Activated T-helper 2 cell treated with anti-CD3 and anti-CD28 coated beads, Interferon-gamma antibody, Interleukin-2, Interleukin-4, amounts not matched to agents 10 μg/mL and 5 μg/mL and 100 μg/mL, durations not matched to agents 14 hours and 24 hours and 36 hours (primary cell): ENCODE data around the gene BLOC1S3. TPM values are rescaled to one million over a fixed set of nuclear protein-coding genes. Genes with fewer than 3 reads are reported as not detected.

ENCODE experiments used
- DNase-seq: peaks from one replicate; pipeline ENCODE4 v3.0.0; 2021; ENCODE audit warnings: low spot score
- H3K27ac Mint-ChIP-seq: one replicate; pipeline ENCODE4 v1.8.0; 2021; ENCODE audit warnings: mixed read lengths
- H3K27me3 Mint-ChIP-seq: one replicate; pipeline ENCODE4 v1.8.0; 2021; ENCODE audit warnings: low read depth, mixed read lengths
- H3K36me3 Mint-ChIP-seq: one replicate; pipeline ENCODE4 v1.8.0; 2021; ENCODE audit warnings: low read depth, mixed read lengths
- H3K4me1 Mint-ChIP-seq: one replicate; pipeline ENCODE4 v1.8.0; 2021; ENCODE audit warnings: low read depth, mixed read lengths
- H3K4me3 Mint-ChIP-seq: one replicate; pipeline ENCODE4 v1.8.0; 2021; ENCODE audit warnings: low read depth, mild to moderate bottlenecking, moderate library complexity, mixed read lengths
- H3K9me3 Mint-ChIP-seq: one replicate; pipeline ENCODE4 v1.8.0; 2021; ENCODE audit warnings: mixed read lengths
- intact Hi-C: fragments of 100-400 bp; cut with micrococcal nuclease; formaldehyde crosslinking; loops from one replicate; pipeline ENCODE4 v1.15.1; 2023
- total RNA-seq: library from RNA; stranded (reverse); gene quantifications from 2 replicates; pipeline ENCODE4 v1.2.3, GENCODE V29; 2022

BLOC1S3 gene
- total RNA-seq, 1 donor from 2014 or later: 10.8 TPM

GRCh38 chr19:45160870-45161737 is 17.5 kb upstream of the BLOC1S3 start, which contains the start of gene NKPD1:
TSS of gene NKPD1 (minus strand) at chr19:45160982. CDS start at chr19:45160150, 832 bp downstream.
- Mint-ChIP-seq H3K36me3 (no peaks in the 10 kb centered on the region), H3K4me3 (no peak within 1 kb of the TSS), H3K9me3 (no peaks in the 10 kb centered on the region), H3K27me3 (no peaks in the 10 kb centered on the region), H3K4me1 (peaks cover 8% of the 10 kb centered on the region), H3K27ac (no peak within 1 kb of the TSS)
- DNase-seq: no peak
- intact Hi-C loops: no loop called here

GRCh38 chr19:45161738-45162607 is 16.6 kb upstream of the BLOC1S3 start:
- Mint-ChIP-seq H3K36me3 (no peaks in the 10 kb centered on the region), H3K27ac (no peak overlapping the region)

GRCh38 chr19:45162608-45163143 is 15.9 kb upstream of the BLOC1S3 start:
- H3K27me3 Mint-ChIP-seq: no peaks in the 10 kb centered on the region
- no peaks in the 10 kb centered on the region for H3K36me3 Mint-ChIP-seq
- no peak overlapping the region for H3K27ac Mint-ChIP-seq
- no peak for DNase-seq
- peaks cover 12% of the 10 kb centered on the region for H3K4me1 Mint-ChIP-seq
- intact Hi-C loops: no loop called here
- H3K4me3 Mint-ChIP-seq: no peak overlapping the region
- no peaks in the 10 kb centered on the region for H3K9me3 Mint-ChIP-seq

More at GRCh38 chr19:45161738-45162607, 16.6 kb upstream of the BLOC1S3 start:
- Mint-ChIP-seq H3K9me3 (no peaks in the 10 kb centered on the region), H3K4me1 (peaks cover 9% of the 10 kb centered on the region), H3K27me3 (no peaks in the 10 kb centered on the region), H3K4me3 (no peak overlapping the region)
- intact Hi-C loops: no loop called here
- no peak for DNase-seq

GRCh38 chr19:45163156-45163555 is 15.4 kb upstream of the BLOC1S3 start:
- intact Hi-C loops: no loop called here

GRCh38 chr19:45163751-45164460 is 14.7 kb upstream of the BLOC1S3 start:
- Mint-ChIP-seq H3K27ac (peak overlapping the region; percentile 60), H3K36me3 (no peaks in the 10 kb centered on the region), H3K4me1 (peaks cover 12% of the 10 kb centered on the region), H3K9me3 (no peaks in the 10 kb centered on the region), H3K4me3 (peak overlapping the region; percentile 30), H3K27me3 (no peaks in the 10 kb centered on the region)
- DNase-seq: no peak
- intact Hi-C loops: loop anchor here (1.0 kb wide), 1 partner anchor 14 kb away; the partner anchor contains the start of genes BLOC1S3 and TRAPPC6A

More at GRCh38 chr19:45163156-45163555, 15.4 kb upstream of the BLOC1S3 start:
- Mint-ChIP-seq H3K4me1 (peaks cover 12% of the 10 kb centered on the region), H3K9me3 (no peaks in the 10 kb centered on the region), H3K27me3 (no peaks in the 10 kb centered on the region), H3K27ac (no peak overlapping the region), H3K36me3 (no peaks in the 10 kb centered on the region), H3K4me3 (no peak overlapping the region)
- DNase-seq: no peak

- intact Hi-C loops: loop anchor here (1.0 kb wide), 1 partner anchor 14 kb away; the partner anchor contains the start of genes BLOC1S3 and TRAPPC6A
- Mint-ChIP-seq H3K27ac (no peak overlapping the region), H3K36me3 (no peaks in the 10 kb centered on the region), H3K4me3 (peak overlapping the region; percentile 2), H3K4me1 (peaks cover 12% of the 10 kb centered on the region), H3K9me3 (no peaks in the 10 kb centered on the region), H3K27me3 (no peaks in the 10 kb centered on the region)
- peak; percentile 47 for DNase-seq
Measured at GRCh38 chr19:45164577-45165335, 13.8 kb upstream of the BLOC1S3 start.

- peaks cover 25% of the 10 kb centered on the region for H3K4me1 Mint-ChIP-seq
- H3K9me3 Mint-ChIP-seq: no peaks in the 10 kb centered on the region
- intact Hi-C loops: no loop called here
- H3K27ac Mint-ChIP-seq: no peak overlapping the region
- no peak overlapping the region for H3K4me3 Mint-ChIP-seq
- no peaks in the 10 kb centered on the region for H3K36me3 Mint-ChIP-seq
- DNase-seq: no peak
- H3K27me3 Mint-ChIP-seq: no peaks in the 10 kb centered on the region
Measured at GRCh38 chr19:45166723-45167252, 11.8 kb upstream of the BLOC1S3 start.

- Mint-ChIP-seq H3K9me3 (no peaks in the 10 kb centered on the region), H3K4me1 (peaks cover 32% of the 10 kb centered on the region), H3K4me3 (no peak overlapping the region), H3K27me3 (no peaks in the 10 kb centered on the region), H3K36me3 (no peaks in the 10 kb centered on the region), H3K27ac (no peak overlapping the region)
- intact Hi-C loops: no loop called here
- DNase-seq: no peak
Measured at GRCh38 chr19:45168767-45169351, 9.7 kb upstream of the BLOC1S3 start.

- Mint-ChIP-seq H3K27ac (peak overlapping the region; percentile 69), H3K27me3 (no peaks in the 10 kb centered on the region), H3K36me3 (no peaks in the 10 kb centered on the region), H3K4me1 (peaks cover 29% of the 10 kb centered on the region), H3K4me3 (no peak overlapping the region), H3K9me3 (no peaks in the 10 kb centered on the region)
- no peak for DNase-seq
- intact Hi-C loops: loop anchor here (10.0 kb wide), 1 partner anchor 165 kb away; the partner anchor contains the start of gene RELB
Measured at GRCh38 chr19:45169602-45170001, 9.0 kb upstream of the BLOC1S3 start.

- H3K4me3 Mint-ChIP-seq: peak overlapping the region; percentile 70
- peaks cover 29% of the 10 kb centered on the region for H3K4me1 Mint-ChIP-seq
- H3K9me3 Mint-ChIP-seq: no peaks in the 10 kb centered on the region
- no peaks in the 10 kb centered on the region for H3K36me3 Mint-ChIP-seq
- no peak for DNase-seq
- no peaks in the 10 kb centered on the region for H3K27me3 Mint-ChIP-seq
- intact Hi-C loops: loop anchor here (10.0 kb wide), 1 partner anchor 166 kb away; the partner anchor contains the start of gene RELB
- H3K27ac Mint-ChIP-seq: peak overlapping the region; percentile 98
Measured at GRCh38 chr19:45170146-45171106, 8.2 kb upstream of the BLOC1S3 start.
